GM13976 (cell line): ENCODE results near the gene TBATA.

Experiments
- DNase-seq: peaks from one replicate; pipeline ENCODE4 v3.0.0; 2012; ENCODE audit warnings: low spot score
- CTCF ChIP-seq: IDR thresholded peaks from 2 replicates; pipeline ENCODE4 v1.5.1; 2012; ENCODE audit warnings: borderline replicate concordance, mild to moderate bottlenecking; ENCODE audit not compliant: insufficient read depth; ENCODE audit errors: extremely low read depth, missing control alignments, control extremely low read depth
- in situ Hi-C: fragments of 300-500 bp; cut with MboI; formaldehyde crosslinking; loops from one replicate; pipeline ENCODE4 v1.12.0; 2022; ENCODE audit warnings: low sequenced_read_pairs, mixed read lengths, inconsistent platforms; ENCODE audit not compliant: unreplicated experiment

The TBATA gene

GRCh38 chr10:70809726-70810125 is 24.5 kb upstream of the TBATA start:
- no peak for TF ChIP-seq CTCF
- DNase-seq = no peak

DNA sequence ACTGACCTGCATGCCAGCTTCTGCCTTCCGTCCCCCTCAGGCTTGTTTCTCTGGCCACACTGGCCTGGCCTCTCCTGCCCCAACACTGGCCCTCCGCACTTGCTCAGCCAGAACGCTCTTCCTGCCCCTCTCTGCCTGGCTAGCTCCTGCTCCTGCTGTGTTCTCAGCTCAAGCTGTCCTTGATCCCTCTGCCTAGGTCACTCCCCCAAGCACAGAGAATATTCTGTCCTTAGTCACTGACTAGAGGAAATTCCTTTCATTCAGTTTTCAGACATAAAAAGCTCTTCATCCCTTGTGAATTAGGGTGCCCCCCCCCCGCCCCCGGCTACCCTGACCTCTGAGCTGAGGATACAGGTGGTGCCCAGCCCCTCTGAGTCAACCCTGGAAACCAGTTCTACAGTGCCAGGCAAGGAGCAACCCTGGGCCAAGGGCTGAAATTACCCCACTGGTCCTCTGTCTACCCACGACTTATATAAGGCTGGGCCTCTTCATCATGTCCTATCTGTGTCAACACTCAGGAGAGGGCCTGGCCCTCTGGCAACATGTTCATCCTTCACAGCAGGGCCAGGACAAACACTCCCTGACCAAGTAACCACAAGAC is 23.9 kb upstream of the TBATA start:
- no peak for TF ChIP-seq CTCF
- DNase-seq = no peak
- in situ Hi-C loops = no loop called here

More at GRCh38 chr10:70809726-70810125, 24.5 kb upstream of the TBATA start:
- in situ Hi-C loops = no loop called here

DNA sequence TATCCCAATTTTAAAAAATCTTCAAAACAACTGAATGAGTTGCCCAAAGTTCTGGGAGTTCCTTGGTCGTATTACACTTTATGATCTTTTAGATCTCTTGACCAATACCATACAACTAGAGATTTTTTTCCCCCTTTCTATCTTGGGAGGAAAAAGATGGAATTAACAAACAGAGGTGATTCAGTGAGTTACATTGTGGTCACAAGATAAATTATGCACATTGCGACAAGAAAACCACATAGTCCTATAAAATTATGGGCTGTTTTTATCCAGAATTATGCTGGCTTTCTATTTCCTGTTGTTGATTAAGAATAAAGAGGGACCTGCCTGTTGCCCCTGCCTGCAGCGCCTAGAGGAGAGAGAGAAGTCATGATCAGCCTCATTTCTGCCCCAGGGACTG is 22.4 kb upstream of the TBATA start:
- DNase-seq = no peak
- in situ Hi-C loops = no loop called here
- TF ChIP-seq CTCF = no peak

GRCh38 chr10:70806841-70807240 is 21.7 kb upstream of the TBATA start:
- in situ Hi-C loops = no loop called here
- no peak for TF ChIP-seq CTCF
- DNase-seq = no peak

- no peak for DNase-seq
- in situ Hi-C loops = no loop called here
- no peak for TF ChIP-seq CTCF
These were observed 20.5 kb upstream of the TBATA start for GRCh38 chr10:70805619-70806215.

DNA sequence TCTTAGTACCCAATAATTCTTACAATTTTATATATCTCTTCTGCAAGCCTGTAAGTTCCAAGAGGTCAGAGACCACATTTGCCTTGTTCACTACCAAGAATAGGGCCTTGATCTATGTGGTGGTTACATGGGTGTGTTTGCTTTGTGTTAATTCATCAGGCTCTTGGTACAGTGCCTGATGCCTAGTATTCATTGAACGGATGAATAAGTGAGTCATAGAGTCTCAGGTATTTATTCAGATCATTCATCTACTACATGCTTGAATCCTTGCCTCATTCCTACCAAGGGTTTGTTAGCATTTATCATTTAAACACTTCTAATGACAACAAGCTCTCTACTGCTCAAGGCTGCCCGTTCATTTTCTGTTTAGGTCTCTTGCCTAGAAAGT is 19.2 kb upstream of the TBATA start:
- DNase-seq = no peak
- no peak for TF ChIP-seq CTCF
- in situ Hi-C loops = no loop called here
